IMR-90 (cell line): Measurements from ENCODE around the gene C3orf33. TPM values are rescaled to one million over a fixed set of nuclear protein-coding genes. Genes with fewer than 3 reads are reported as not detected.

Experiments used
- ATAC-seq: fragments of 200-7000 bp; cut with Tn5 transposase; 2 replicates; pipeline ENCODE4 v1.9.1; 2020; ENCODE audit warnings: low read depth, mild to moderate bottlenecking, moderate library complexity
- BruUV-seq: library from RNA; stranded (reverse); fragments of 400-500 nt; replicated peaks from 2 replicates; lab custom pipeline; 2021; lab: Mats Ljungman, UMichigan
- CTCF ChIA-PET: fragments of 300-600 bp; formaldehyde crosslinking; extraction: SDS; loops from one replicate; lab custom pipeline; 2021; ENCODE audit warnings: antibody characterized with exemption; lab: Yijun Ruan, JAX
- POLR2A ChIA-PET: fragments of 300-600 bp; sonication (Branson Sonifier 250); formaldehyde crosslinking; loops from one replicate; lab custom pipeline; 2022; ENCODE audit warnings: antibody characterized with exemption; ENCODE audit not compliant: unreplicated experiment; lab: Charles Lee
- DNase-seq: peaks from one replicate; pipeline ENCODE4 v3.0.0; 2013
- H2AFZ ChIP-seq: replicated peaks from 2 replicates; pipeline ENCODE3; 2013; ENCODE audit warnings: low read length, mild to moderate bottlenecking; ENCODE audit not compliant: poor library complexity
- H2AK5ac ChIP-seq: 2 replicates; pipeline ENCODE4 v1.6.1; 2013; ENCODE audit warnings: low read depth, low read length, inconsistent platforms
- H2AK9ac ChIP-seq: replicated peaks from 2 replicates; pipeline ENCODE3; 2013; ENCODE audit warnings: mild to moderate bottlenecking, low read depth, low read length, moderate library complexity; ENCODE audit not compliant: poor library complexity
- H2BK120ac ChIP-seq: 2 replicates; pipeline ENCODE4 v1.6.1; 2013; ENCODE audit warnings: low read depth, low read length, inconsistent platforms
- H2BK15ac ChIP-seq: 3 replicates; pipeline ENCODE4 v1.6.1; 2013; ENCODE audit warnings: low read depth, low read length, inconsistent platforms
- H2BK20ac ChIP-seq: 2 replicates; pipeline ENCODE4 v1.6.1; 2013; ENCODE audit warnings: low read depth, mild to moderate bottlenecking, inconsistent platforms, low read length, moderate library complexity
- H2BK5ac ChIP-seq: 2 replicates; pipeline ENCODE4 v1.6.1; 2013; ENCODE audit warnings: mild to moderate bottlenecking, low read depth, low read length, inconsistent platforms; ENCODE audit not compliant: poor library complexity, severe bottlenecking
- H3K14ac ChIP-seq: replicated peaks from 2 replicates; pipeline ENCODE4 v1.6.1; 2013; ENCODE audit warnings: low read depth, low read length, inconsistent platforms
- H3K18ac ChIP-seq: 2 replicates; pipeline ENCODE4 v1.6.1; 2013; ENCODE audit warnings: low read depth, low read length, control low read depth
- H3K23ac ChIP-seq: 2 replicates; pipeline ENCODE4 v1.6.1; 2013; ENCODE audit warnings: low read depth, low read length, inconsistent platforms
- H3K27ac ChIP-seq: 2 replicates; pipeline ENCODE4 v1.5.1; 2013; ENCODE audit warnings: mild to moderate bottlenecking, control low read depth, low read length; ENCODE audit not compliant: insufficient read depth
- H3K27me3 ChIP-seq: 2 replicates; pipeline ENCODE4 v1.6.1; 2013; ENCODE audit warnings: low read length; ENCODE audit not compliant: control insufficient read depth, insufficient read depth
- H3K36me3 ChIP-seq: 2 replicates; pipeline ENCODE4 v1.6.1; 2013; ENCODE audit warnings: low read length, mixed read lengths; ENCODE audit not compliant: control insufficient read depth, insufficient read depth
- H3K4ac ChIP-seq: 2 replicates; pipeline ENCODE4 v1.6.1; 2013; ENCODE audit warnings: low read depth, low read length, inconsistent platforms
- H3K4me1 ChIP-seq: 2 replicates; pipeline ENCODE4 v1.6.1; 2013; ENCODE audit warnings: low read length, mixed read lengths; ENCODE audit not compliant: control insufficient read depth, insufficient read depth
- H3K4me2 ChIP-seq: 2 replicates; pipeline ENCODE4 v1.6.1; 2013; ENCODE audit warnings: low read depth, mild to moderate bottlenecking, control low read depth, low read length, moderate library complexity
- H3K4me3 ChIP-seq: 2 replicates; pipeline ENCODE4 v1.5.1; 2013; ENCODE audit warnings: low read depth, mild to moderate bottlenecking, control low read depth, low read length, moderate library complexity; ENCODE audit not compliant: insufficient read depth
- H3K56ac ChIP-seq: 2 replicates; pipeline ENCODE4 v1.6.1; 2013; ENCODE audit warnings: low read length, inconsistent platforms; ENCODE audit not compliant: insufficient read depth; ENCODE audit errors: extremely low read depth
- H3K79me1 ChIP-seq, 2 experiments: 2 replicates each; pipeline ENCODE4 v1.6.1; 2013; ENCODE audit warnings: low read length in 2 of 2, inconsistent platforms in 1 of 2, low read depth in 1 of 2
- H3K9ac ChIP-seq: 2 replicates; pipeline ENCODE4 v1.6.1; 2013; ENCODE audit warnings: low read depth, low read length, control low read depth
- H3K9me1 ChIP-seq: 2 replicates; pipeline ENCODE4 v1.6.1; 2013; ENCODE audit warnings: low read length, inconsistent platforms; ENCODE audit not compliant: insufficient read depth
- H3K9me3 ChIP-seq: 2 replicates; pipeline ENCODE4 v1.6.1; 2013; ENCODE audit warnings: low read length; ENCODE audit not compliant: control insufficient read depth, insufficient read depth
- H4K20me1 ChIP-seq: 2 replicates; pipeline ENCODE4 v1.6.1; 2013; ENCODE audit warnings: low read length, inconsistent platforms; ENCODE audit not compliant: insufficient read depth
- H4K5ac ChIP-seq: 2 replicates; pipeline ENCODE4 v1.6.1; 2013; ENCODE audit warnings: mild to moderate bottlenecking, low read depth, low read length, control low read depth
- H4K8ac ChIP-seq, 2 experiments: 2 replicates each; pipeline ENCODE4 v1.6.1; 2013; ENCODE audit warnings: low read depth in 2 of 2, low read length in 2 of 2, control low read depth in 1 of 2, inconsistent platforms in 1 of 2
- H4K91ac ChIP-seq: 2 replicates; pipeline ENCODE4 v1.6.1; 2013; ENCODE audit warnings: low read depth, low read length, inconsistent platforms; ENCODE audit not compliant: insufficient read depth
- CEBPB ChIP-seq: IDR thresholded peaks from 2 replicates; pipeline ENCODE4 v1.6.1; 2012; ENCODE audit warnings: low read depth, low read length, improper control_type of control experiment
- MAFK ChIP-seq: IDR thresholded peaks from 2 replicates; pipeline ENCODE4 v1.6.1; 2012; ENCODE audit warnings: low read depth, low read length, improper control_type of control experiment
- MXI1 ChIP-seq: IDR thresholded peaks from 2 replicates; pipeline ENCODE4 v1.6.1; 2012; ENCODE audit warnings: low read depth, mild to moderate bottlenecking, low read length, moderate library complexity, borderline replicate concordance
- NFE2L2 ChIP-seq: fragments of 150-350 bp; IDR thresholded peaks from 2 replicates; pipeline ENCODE4 v1.6.1; 2016; ENCODE audit warnings: low read depth, mild to moderate bottlenecking, low read length
- RAD21 ChIP-seq: IDR thresholded peaks from 2 replicates; pipeline ENCODE4 v1.6.1; 2012; ENCODE audit warnings: low read length, improper control_type of control experiment
- RFX5 ChIP-seq: IDR thresholded peaks from 2 replicates; pipeline ENCODE4 v1.8.0; 2012; ENCODE audit warnings: low read depth, mild to moderate bottlenecking, low read length, moderate library complexity
- SMC3 ChIP-seq: fragments of 150-350 bp; IDR thresholded peaks from 2 replicates; pipeline ENCODE4 v1.6.1; 2016; ENCODE audit warnings: low read depth, mild to moderate bottlenecking, antibody characterized with exemption, low read length, moderate library complexity
- WGBS, 2 experiments: methylation state at CpG; one replicate each; pipeline versions ENCODE4 v1.1.5 to v1.1.7; 2013; ENCODE audit warnings: missing lambda C conversion rate in 2 of 2; ENCODE audit not compliant: insufficient read length in 1 of 2; ENCODE audit errors: extremely low coverage in 2 of 2; 5-methylcytosine and 5-hydroxymethylcytosine counted together
- dilution Hi-C: fragments of 300-500 bp; cut with HindIII; formaldehyde crosslinking; loops from one replicate; pipeline ENCODE4 v1.14.3; 2018; ENCODE audit warnings: low sequenced_read_pairs; ENCODE audit not compliant: unreplicated experiment
- in situ Hi-C: fragments of 300-500 bp; cut with MboI; formaldehyde crosslinking; loops from 3 replicates; pipeline ENCODE4 v1.14.3; 2019; ENCODE audit warnings: low sequenced_read_pairs, inconsistent platforms, mixed read lengths
- intact Hi-C: fragments of 100-400 bp; cut with micrococcal nuclease; formaldehyde crosslinking; loops from 2 replicates; pipeline ENCODE4 v1.10.0; 2022
- polyA plus RNA-seq, 3 experiments: library from polyadenylated mRNA; depleted of rRNA; stranded (reverse); fragments of >200 nt; gene quantifications; 2 replicates each; pipeline ENCODE4 v1.2.3, GENCODE V29; 2012; ENCODE audit warnings: low replicate concordance in 1 of 3
- total RNA-seq: library from RNA; depleted of rRNA; stranded (reverse); fragments of >200 nt; gene quantifications from 2 replicates; pipeline ENCODE4 v1.2.3, GENCODE V29; 2012
- TF ChIP-seq, protein P1 (sequence below): conservative IDR thresholded peaks from 2 replicates; pipeline ENCODE4 v1.5.1; 2012; ENCODE audit warnings: mild to moderate bottlenecking, low read depth, low read length, improper control_type of control experiment

C3orf33 gene
- total and polyA plus RNA-seq, 2 of the 4 experiments (the other 2 are of a cell fraction): 0.72 to 1.2 TPM

DNA sequence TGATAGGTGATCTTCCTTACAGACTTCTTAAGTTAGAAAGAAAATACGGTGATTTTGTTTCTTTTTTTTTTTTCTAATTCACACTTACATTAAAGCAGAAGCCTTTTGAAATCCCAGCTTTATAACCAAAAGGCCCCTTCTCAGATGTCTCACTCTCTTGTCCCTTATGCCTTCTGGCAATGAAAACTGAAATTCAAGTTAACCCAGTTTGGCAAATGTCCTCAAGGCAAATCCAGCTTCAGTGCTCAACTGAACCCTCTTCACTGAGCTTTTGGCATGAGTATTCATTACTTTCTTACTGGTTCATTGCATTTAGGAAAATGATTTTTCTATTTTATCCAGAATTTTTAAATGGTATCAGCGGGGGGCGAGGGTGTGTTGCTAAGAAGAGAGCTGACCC is 78.2 kb downstream of the C3orf33 start:
- H2BK120ac ChIP-seq: no peak overlapping the region
- no peak overlapping the region for H3K23ac ChIP-seq
- no peak overlapping the region for H3K4ac ChIP-seq
- no TSS peak for BruUV-seq
- no peaks in the 10 kb centered on the region for H3K79me1 ChIP-seq
- H4K20me1 ChIP-seq: no peaks in the 10 kb centered on the region
- no peak overlapping the region for H2AFZ ChIP-seq
- H2AK5ac ChIP-seq: no peak overlapping the region
- H3K27ac ChIP-seq: no peak overlapping the region
- intact Hi-C loops: no loop called here
- dilution Hi-C loops: no loop called here
- no peak overlapping the region for H4K8ac ChIP-seq
- H3K4me3 ChIP-seq: no peak overlapping the region
- no peak overlapping the region for H4K91ac ChIP-seq
- no peak overlapping the region for H2BK15ac ChIP-seq
- H3K4me1 ChIP-seq: no peaks in the 10 kb centered on the region
- no CpG with 5 or more reads among the region's 3 CpGs for WGBS, 2 experiments
- H2BK20ac ChIP-seq: no peak overlapping the region
- DNase-seq (no peak), ATAC-seq (no peak)
- no peaks in the 10 kb centered on the region for H3K9me3 ChIP-seq
- no peaks in the 10 kb centered on the region for H3K36me3 ChIP-seq
- CTCF ChIA-PET: interaction anchor here (0.6 kb wide), 1 partner anchor 8 kb away, joined by 3 read pairs; no protein-coding TSS in a partner anchor
- no peak overlapping the region for H3K56ac ChIP-seq
- no peak overlapping the region for H2AK9ac ChIP-seq
- H4K5ac ChIP-seq: no peak overlapping the region
- in situ Hi-C loops: no loop called here
- H3K18ac ChIP-seq: no peak overlapping the region
- H3K9me1 ChIP-seq: no peaks in the 10 kb centered on the region
- H3K4me2 ChIP-seq: no peak overlapping the region
- no peak for TF ChIP-seq SMC3
- no peak for TF ChIP-seq RAD21
- TF ChIP-seq CEBPB: no peak
- TF ChIP-seq MXI1: no peak
- TF ChIP-seq, protein P1, sequence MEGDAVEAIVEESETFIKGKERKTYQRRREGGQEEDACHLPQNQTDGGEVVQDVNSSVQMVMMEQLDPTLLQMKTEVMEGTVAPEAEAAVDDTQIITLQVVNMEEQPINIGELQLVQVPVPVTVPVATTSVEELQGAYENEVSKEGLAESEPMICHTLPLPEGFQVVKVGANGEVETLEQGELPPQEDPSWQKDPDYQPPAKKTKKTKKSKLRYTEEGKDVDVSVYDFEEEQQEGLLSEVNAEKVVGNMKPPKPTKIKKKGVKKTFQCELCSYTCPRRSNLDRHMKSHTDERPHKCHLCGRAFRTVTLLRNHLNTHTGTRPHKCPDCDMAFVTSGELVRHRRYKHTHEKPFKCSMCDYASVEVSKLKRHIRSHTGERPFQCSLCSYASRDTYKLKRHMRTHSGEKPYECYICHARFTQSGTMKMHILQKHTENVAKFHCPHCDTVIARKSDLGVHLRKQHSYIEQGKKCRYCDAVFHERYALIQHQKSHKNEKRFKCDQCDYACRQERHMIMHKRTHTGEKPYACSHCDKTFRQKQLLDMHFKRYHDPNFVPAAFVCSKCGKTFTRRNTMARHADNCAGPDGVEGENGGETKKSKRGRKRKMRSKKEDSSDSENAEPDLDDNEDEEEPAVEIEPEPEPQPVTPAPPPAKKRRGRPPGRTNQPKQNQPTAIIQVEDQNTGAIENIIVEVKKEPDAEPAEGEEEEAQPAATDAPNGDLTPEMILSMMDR: no peak
- TF ChIP-seq MAFK: no peak
- no peak for TF ChIP-seq NFE2L2
- TF ChIP-seq RFX5: no peak
- no peak overlapping the region for H2BK5ac ChIP-seq
- POLR2A ChIA-PET: no interaction called here
- H3K27me3 ChIP-seq: peaks cover 2% of the 10 kb centered on the region; the same call in 1 of the 2 replicates
- H3K14ac ChIP-seq: no peak overlapping the region
- no peak overlapping the region for H3K9ac ChIP-seq
